Measurements from ENCODE around the gene CIB1.
"Not testable (repeated sequence)": the region's sequence is repeated elsewhere in the genome, so short reads cannot be mapped to it uniquely, and the experiment has no call there.

CIB1 gene

DNA sequence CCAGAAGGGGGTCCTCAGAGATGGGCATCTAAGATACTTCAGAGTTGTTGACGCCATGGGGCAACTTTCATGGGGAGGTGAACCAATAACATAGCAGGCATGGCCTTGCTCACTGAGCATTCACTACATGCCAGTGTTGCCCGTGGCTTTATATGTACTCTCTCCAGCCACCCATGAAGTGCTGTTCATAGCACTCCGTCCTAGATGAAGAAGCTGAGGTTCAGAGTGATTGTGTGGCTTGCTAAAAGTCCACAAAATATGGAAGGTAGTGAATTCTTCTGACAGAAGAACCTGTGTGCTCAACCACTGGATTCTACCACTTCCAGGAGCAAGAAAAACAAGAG is 42.4 kb downstream of the CIB1 start:
- DNase-seq = no peak

- peak; percentile 66 for DNase-seq
These were observed 43.0 kb downstream of the CIB1 start for GRCh38 chr15:90190606-90191343.

DNA sequence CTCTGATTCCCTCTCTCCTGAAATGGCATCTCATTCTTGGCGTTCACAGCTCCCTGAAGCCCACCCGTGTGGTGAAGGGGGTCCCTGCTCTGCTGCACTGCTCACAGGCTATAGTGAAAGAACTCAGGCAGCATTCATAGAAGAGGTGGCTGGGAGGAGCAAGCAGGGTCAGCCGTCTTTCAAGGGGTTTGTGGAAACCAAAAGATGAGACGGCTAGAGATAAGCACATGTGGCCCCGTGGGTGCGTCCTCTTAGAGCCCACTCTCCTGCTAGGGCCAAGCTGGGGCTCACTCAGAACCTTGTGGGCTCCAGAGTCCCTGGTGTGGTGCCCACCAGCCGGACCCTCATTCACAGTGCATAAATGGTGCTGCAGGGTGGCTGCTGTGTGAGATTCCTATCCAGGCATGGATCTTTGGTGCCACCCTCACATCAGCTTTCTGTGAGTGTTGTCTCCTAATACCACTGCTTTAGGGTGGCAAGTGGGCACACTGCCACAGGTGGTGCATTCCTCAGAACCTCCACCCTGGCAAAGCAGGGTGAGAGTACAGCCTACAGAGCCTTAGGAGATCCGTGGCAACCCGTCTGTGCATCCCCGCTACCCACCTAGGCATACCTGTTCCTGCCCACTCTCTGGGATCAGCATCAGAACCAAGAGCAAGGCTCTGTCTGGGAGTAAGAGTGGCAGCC is 43.8 kb downstream of the CIB1 start:
- no peak for DNase-seq

- no peak for DNase-seq
These were observed 44.6 kb downstream of the CIB1 start for GRCh38 chr15:90188914-90189748.

DNA sequence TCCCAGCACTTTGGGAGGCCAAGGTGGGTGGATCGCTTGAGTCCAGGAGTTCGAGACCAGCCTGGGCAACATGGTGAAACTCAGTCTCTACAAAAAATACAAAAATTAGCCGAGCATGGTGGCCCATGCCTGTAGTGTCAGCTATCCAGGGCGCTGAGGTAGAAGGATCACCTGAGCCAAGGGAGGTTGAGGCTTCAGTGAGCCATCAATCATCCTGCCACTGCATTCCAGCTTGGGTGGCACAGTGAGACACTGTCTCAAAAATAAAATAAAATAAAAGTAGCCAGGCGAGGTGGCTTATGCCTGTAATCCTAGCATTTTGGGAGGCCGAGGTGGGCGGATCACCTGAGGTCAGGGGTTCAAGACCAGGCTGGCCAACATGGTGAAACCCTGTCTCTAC is 45.7 kb downstream of the CIB1 start:
- not testable (repeated sequence) for DNase-seq

GRCh38 chr15:90187257-90187868 is 46.4 kb downstream of the CIB1 start:
- no peak for DNase-seq

DNA sequence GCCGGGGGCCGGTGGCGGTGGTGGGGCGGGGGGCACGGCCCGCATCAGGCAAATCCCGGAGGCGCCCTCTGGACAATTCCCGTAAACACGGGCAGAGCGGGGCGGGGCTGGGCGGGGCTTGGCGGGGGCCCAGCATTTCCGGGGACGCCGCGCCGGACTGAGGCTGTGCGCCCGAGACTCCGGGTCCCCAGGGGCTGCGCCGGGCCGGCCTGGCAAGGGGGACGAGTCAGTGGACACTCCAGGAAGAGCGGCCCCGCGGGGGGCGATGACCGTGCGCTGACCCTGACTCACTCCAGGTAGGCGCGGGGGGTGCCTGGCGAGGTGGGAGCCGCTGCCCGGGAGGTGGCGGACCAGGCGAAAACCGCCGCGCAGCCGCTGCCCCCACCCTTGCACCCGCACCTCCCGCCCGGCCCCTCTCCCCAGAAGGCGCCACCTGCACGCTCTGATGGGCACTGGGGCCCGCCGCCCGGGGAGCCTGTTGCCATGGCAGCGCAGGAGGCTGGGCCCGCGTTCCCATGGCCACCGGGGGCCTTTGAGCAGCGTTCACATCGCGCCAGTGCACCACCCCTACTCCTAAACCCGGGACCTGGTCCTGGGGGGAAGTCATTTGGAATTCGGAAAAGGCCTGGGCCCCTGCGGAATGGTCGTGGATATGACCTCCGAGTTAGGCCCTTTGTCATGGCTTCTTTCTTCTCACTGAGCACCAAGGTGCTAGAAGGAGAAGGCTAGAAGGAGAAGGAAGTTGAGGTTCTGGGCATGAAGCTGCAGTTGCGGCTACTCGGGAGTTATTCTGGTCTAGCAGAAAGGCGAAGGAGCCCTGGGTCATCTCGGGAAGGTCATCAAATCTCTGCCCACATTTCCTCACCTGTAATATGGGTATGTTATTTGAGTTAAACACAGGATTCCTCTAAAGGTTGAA is 48.7 kb downstream of the CIB1 start:
- DNase-seq = peak; percentile 75

- DNase-seq = peak; percentile 35
These were observed 49.5 kb downstream of the CIB1 start for GRCh38 chr15:90184119-90184785.

- DNase-seq = no peak
These were observed 52.0 kb downstream of the CIB1 start for GRCh38 chr15:90181776-90182175.

Data from CD4-positive, alpha-beta T cell treated with Interleukin-15 for 1 hour (primary cell).